HepG2 (cell line): ENCODE results near the gene KREMEN1. TPM values are rescaled to one million over a fixed set of nuclear protein-coding genes. Genes with fewer than 3 reads are reported as not detected.
A peak's percentile ranks its signal among the peaks of the same experiment; 100 is the strongest.

Source experiments
- FOXA3 ChIP-seq: IDR thresholded peaks from 2 replicates; pipeline ENCODE4 v1.6.1; 2016; ENCODE audit warnings: missing genetic modification reagents, missing compliant biosample characterization
- HDAC1 ChIP-seq: sonication (generic); formaldehyde crosslinking; IDR thresholded peaks from 2 replicates; pipeline ENCODE4 v1.5.1; 2020; ENCODE audit warnings: mild to moderate bottlenecking, missing genetic modification reagents
- HNF1A ChIP-seq, 2 experiments: sonication (generic) in 1 of 2; formaldehyde crosslinking in 1 of 2; IDR thresholded peaks; 2 replicates each; pipeline versions ENCODE4 v1.4.0 to v1.6.1; 2016 to 2020; ENCODE audit warnings: borderline replicate concordance in 1 of 2, low read depth in 1 of 2, mild to moderate bottlenecking in 1 of 2, missing genetic modification reagents in 1 of 2
- HNF4A ChIP-seq: sonication (generic); formaldehyde crosslinking; IDR thresholded peaks from 2 replicates; pipeline ENCODE4 v1.4.0; 2020; ENCODE audit warnings: missing genetic modification reagents
- KAT2B ChIP-seq: fragments of 150-350 bp; IDR thresholded peaks from 2 replicates; pipeline ENCODE4 v1.6.1; 2014; ENCODE audit warnings: low read depth, low read length, borderline replicate concordance
- KAT8 ChIP-seq: IDR thresholded peaks from 2 replicates; pipeline ENCODE4 v1.6.1; 2016; ENCODE audit warnings: missing genetic modification reagents, missing compliant biosample characterization
- SIX4 ChIP-seq: sonication (generic); formaldehyde crosslinking; IDR thresholded peaks from 2 replicates; pipeline ENCODE4 v1.4.0; 2020; ENCODE audit warnings: missing genetic modification reagents
- SMAD3 ChIP-seq: sonication (generic); formaldehyde crosslinking; IDR thresholded peaks from 2 replicates; pipeline ENCODE4 v1.4.0; 2020; ENCODE audit warnings: missing genetic modification reagents
- SNAPC2 ChIP-seq: sonication (generic); formaldehyde crosslinking; IDR thresholded peaks from 2 replicates; pipeline ENCODE4 v1.8.1; 2022; ENCODE audit warnings: mild to moderate bottlenecking, missing genetic modification reagents
- SNAPC5 ChIP-seq: sonication (generic); formaldehyde crosslinking; IDR thresholded peaks from 2 replicates; pipeline ENCODE4 v1.8.1; 2023; ENCODE audit warnings: mild to moderate bottlenecking, missing genetic modification reagents, borderline replicate concordance
- YEATS2 ChIP-seq: sonication (generic); formaldehyde crosslinking; IDR thresholded peaks from 2 replicates; pipeline ENCODE4 v1.4.0; 2020; ENCODE audit warnings: missing genetic modification reagents, borderline replicate concordance
- ZNF33A ChIP-seq: sonication (generic); formaldehyde crosslinking; IDR thresholded peaks from 2 replicates; pipeline ENCODE4 v1.5.1; 2020; ENCODE audit warnings: missing genetic modification reagents, mild to moderate bottlenecking, moderate library complexity, borderline replicate concordance
- ZNF430 ChIP-seq: sonication (generic); formaldehyde crosslinking; IDR thresholded peaks from 2 replicates; pipeline ENCODE4 v1.9.0; 2021; ENCODE audit warnings: mild to moderate bottlenecking, missing genetic modification reagents
- ZNF670 ChIP-seq: sonication (generic); formaldehyde crosslinking; IDR thresholded peaks from 2 replicates; pipeline ENCODE4 v1.8.0; 2022; ENCODE audit warnings: mild to moderate bottlenecking, missing genetic modification reagents, borderline replicate concordance
- ZSCAN12 ChIP-seq: sonication (generic); formaldehyde crosslinking; IDR thresholded peaks from 2 replicates; pipeline ENCODE4 v1.9.0; 2021; ENCODE audit warnings: mild to moderate bottlenecking, missing genetic modification reagents
- ZSCAN5A ChIP-seq: sonication (generic); formaldehyde crosslinking; IDR thresholded peaks from 2 replicates; pipeline ENCODE4 v1.8.0; 2022; ENCODE audit warnings: mild to moderate bottlenecking, missing genetic modification reagents, borderline replicate concordance
- polyA plus RNA-seq, 8 experiments: library from polyadenylated mRNA; depleted of rRNA in 3 of 8; stranded (reverse) in 7 of 8; unstranded in 1 of 8; fragments of >200 nt; fragmentation: Illumina TruSeq in 4 of 8; extraction: Trizol in 4 of 8; gene quantifications; 2 replicates each; pipeline versions ENCODE4 v1.2.1 to v1.2.3, GENCODE V29; 2011 to 2016; ENCODE audit warnings: low read depth in 4 of 8, missing spikeins in 1 of 8, mixed read lengths in 1 of 8; ENCODE audit not compliant: insufficient read depth in 1 of 8
- total RNA-seq, 5 experiments: library from RNA; depleted of rRNA; stranded (reverse); fragments of >200 nt; fragmentation: Illumina TruSeq; extraction: Trizol; gene quantifications; 2 replicates each; pipeline ENCODE4 v1.2.3, GENCODE V29; 2016; ENCODE audit warnings: low read depth in 1 of 5
- TF ChIP-seq, protein P1 (sequence below): sonication (generic); formaldehyde crosslinking; IDR thresholded peaks from 2 replicates; pipeline ENCODE4 v1.4.0; 2020; ENCODE audit warnings: missing genetic modification reagents, borderline replicate concordance

KREMEN1 gene
- total and polyA plus RNA-seq, 2 of the 13 experiments (the other 11 are each of a cell fraction or from before 2014, with no cell fraction given): 9.8 to 13.8 TPM

DNA sequence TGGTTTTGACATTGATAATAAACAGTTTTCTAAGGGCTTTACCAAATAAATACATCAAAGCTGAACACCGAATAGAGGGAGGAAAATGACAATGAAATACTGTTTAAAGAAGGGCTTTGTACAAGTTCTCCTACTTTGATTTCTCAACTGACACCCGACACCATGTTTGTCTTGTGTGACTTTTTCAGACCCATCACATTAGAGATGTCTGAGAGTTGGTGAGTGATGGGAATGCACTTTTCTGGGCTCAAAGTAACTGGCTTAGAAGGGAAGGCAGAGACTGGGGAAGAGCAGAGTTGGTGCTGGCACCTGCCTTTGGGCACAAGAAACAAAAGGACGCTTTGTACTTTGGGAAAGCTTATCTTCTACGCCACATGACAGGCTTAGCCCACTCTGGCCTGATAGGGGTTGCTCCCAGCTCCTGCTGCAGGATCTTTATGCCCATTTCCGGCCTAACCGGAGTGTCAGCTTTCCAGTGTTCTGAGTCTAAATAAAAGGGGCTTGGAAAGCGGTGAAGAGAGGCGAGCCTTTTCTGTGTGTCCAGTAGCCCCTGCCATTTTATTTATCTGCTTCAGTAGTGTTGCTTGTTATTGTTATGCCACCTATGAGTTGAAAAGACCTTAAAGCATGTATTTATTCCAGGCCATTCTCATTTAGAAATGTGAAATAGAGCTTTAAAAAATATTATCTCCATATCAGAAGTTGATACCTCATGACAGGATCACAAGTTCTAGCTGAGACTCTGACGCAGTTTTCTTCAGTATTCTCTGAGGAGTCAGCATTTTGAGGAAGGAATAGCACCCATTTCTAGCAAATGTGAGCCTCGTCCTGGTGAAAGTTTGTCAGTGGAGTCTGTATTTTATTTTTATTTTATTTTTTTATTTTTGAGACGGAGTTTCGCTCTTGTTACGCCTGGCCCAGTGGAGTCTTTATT is 24.2 kb downstream of the KREMEN1 start (continued):
- TF ChIP-seq SNAPC5 (CRISPR knock-in tag): no peak
- TF ChIP-seq, protein P1, sequence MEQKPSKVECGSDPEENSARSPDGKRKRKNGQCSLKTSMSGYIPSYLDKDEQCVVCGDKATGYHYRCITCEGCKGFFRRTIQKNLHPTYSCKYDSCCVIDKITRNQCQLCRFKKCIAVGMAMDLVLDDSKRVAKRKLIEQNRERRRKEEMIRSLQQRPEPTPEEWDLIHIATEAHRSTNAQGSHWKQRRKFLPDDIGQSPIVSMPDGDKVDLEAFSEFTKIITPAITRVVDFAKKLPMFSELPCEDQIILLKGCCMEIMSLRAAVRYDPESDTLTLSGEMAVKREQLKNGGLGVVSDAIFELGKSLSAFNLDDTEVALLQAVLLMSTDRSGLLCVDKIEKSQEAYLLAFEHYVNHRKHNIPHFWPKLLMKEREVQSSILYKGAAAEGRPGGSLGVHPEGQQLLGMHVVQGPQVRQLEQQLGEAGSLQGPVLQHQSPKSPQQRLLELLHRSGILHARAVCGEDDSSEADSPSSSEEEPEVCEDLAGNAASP (CRISPR knock-in tag): peak; percentile 71; the same call in 1 of the 2 replicates
- TF ChIP-seq FOXA3 (CRISPR knock-in tag): peak; percentile 93
- TF ChIP-seq ZNF33A: peak; percentile 61; the same call in 1 of the 2 replicates
- no peak for TF ChIP-seq ZSCAN12 (CRISPR knock-in tag)
- TF ChIP-seq SNAPC2 (CRISPR knock-in tag): peak; percentile 60; the same call in 1 of the 2 replicates
- TF ChIP-seq KAT2B: no peak
- TF ChIP-seq ZNF670 (CRISPR knock-in tag): 0 out of 2 replicates have a peak, but pooled peaks have one; percentile 62
- TF ChIP-seq ZNF430 (CRISPR knock-in tag): peak; percentile 23; the same call in 1 of the 2 replicates
- TF ChIP-seq YEATS2 (CRISPR knock-in tag): peak; percentile 30; the same call in 1 of the 2 replicates
- TF ChIP-seq HDAC1: peak; percentile 64
- peak; percentile 62; the same call in 1 of the 2 replicates for TF ChIP-seq HNF1A (IDR thresholded peaks at IDR 0.05; ENCODE audit: low read depth)
- peak; percentile 55; the same call in 1 of the 2 replicates for TF ChIP-seq HNF1A (CRISPR knock-in tag; IDR thresholded peaks at IDR 0.05; ENCODE audit: borderline replicate concordance)
- peak; percentile 100 for TF ChIP-seq SIX4 (CRISPR knock-in tag)
- TF ChIP-seq SMAD3: peak; percentile 78
- peak; percentile 49; the same call in 1 of the 2 replicates for TF ChIP-seq HNF4A (CRISPR knock-in tag)
- TF ChIP-seq KAT8: peak; percentile 62; the same call in 1 of the 2 replicates
- TF ChIP-seq ZSCAN5A: 0 out of 2 replicates have a peak, but pooled peaks have one; percentile 17
